ENCODE measurements around the gene TDRD1. TPM values are rescaled to one million over a fixed set of nuclear protein-coding genes. Genes with fewer than 3 reads are reported as not detected.
"Not testable (repeated sequence)": the region's sequence is repeated elsewhere in the genome, so short reads cannot be mapped to it uniquely, and the experiment has no call there.

TDRD1 gene
- total and polyA plus RNA-seq, 2 donors (not counting 3 experiments of a cell fraction or from before 2014, with no cell fraction given): not detected

GRCh38 chr10:114140036-114140435, 39.1 kb upstream of the TDRD1 start:
- intact Hi-C loops (cut with micrococcal nuclease): loop anchor here (2.0 kb wide), 1 partner anchor 15 kb away; no protein-coding TSS in a partner anchor
- CTCF ChIA-PET: interaction anchor here (0.9 kb wide), 1 partner anchor 8 kb away, joined by 3 read pairs; no protein-coding TSS in a partner anchor

GRCh38 chr10:114140827-114141226, 38.3 kb upstream of the TDRD1 start:
- H2AFZ ChIP-seq (ENCODE audit: low read depth, low read length); H3K27me3 ChIP-seq (ENCODE audit: control insufficient read depth in 2 of 2, insufficient read depth in 2 of 2, low read length in 2 of 2); H3K9me1 ChIP-seq (replicated peaks; ENCODE audit: control insufficient read depth, extremely low read depth, insufficient read depth, low read length); BruUV-seq (replicated peaks); DNase-seq (ENCODE audit: low read depth, low spot score); dilution Hi-C loops (cut with MboI; ENCODE audit: extremely low pct_ligation_motif_present, low sequenced_read_pairs); H3K9ac ChIP-seq (replicated peaks; ENCODE audit: extremely low read depth, insufficient read depth, low read length); H3K4me1 ChIP-seq (ENCODE audit: control insufficient read depth, extremely low read depth, insufficient read depth, low read length); H3K4me3 ChIP-seq (replicated peaks in 1 of 3; ENCODE audit: insufficient read depth in 1 of 3, low read depth in 1 of 3, low read length in 3 of 3); H3K9me3 ChIP-seq (replicated peaks; ENCODE audit: control insufficient read depth, insufficient read depth, low read length); H3K79me2 ChIP-seq (ENCODE audit: control insufficient read depth, insufficient read depth, low read length); H3K4me2 ChIP-seq (ENCODE audit: insufficient read depth, low read length); H4K20me1 ChIP-seq (replicated peaks; ENCODE audit: control insufficient read depth, extremely low read depth, insufficient read depth, low read length); H3K27ac ChIP-seq (ENCODE audit: insufficient read depth, low read depth, low read length); H3K36me3 ChIP-seq (ENCODE audit: control insufficient read depth in 2 of 2, extremely low read depth in 1 of 2, insufficient read depth in 2 of 2, low read length in 2 of 2); FAIRE-seq; POLR2A ChIA-PET: not testable (repeated sequence)
- CTCF ChIA-PET: interaction anchor here (0.9 kb wide), 1 partner anchor 9 kb away, joined by 3 read pairs; no protein-coding TSS in a partner anchor
- intact Hi-C loops (cut with micrococcal nuclease): loop anchor here (2.0 kb wide), 1 partner anchor 14 kb away; no protein-coding TSS in a partner anchor

More at GRCh38 chr10:114140036-114140435, 39.1 kb upstream of the TDRD1 start:
- DNase-seq (ENCODE audit: low read depth, low spot score) (no peak), FAIRE-seq (no peak)
- no peak overlapping the region for H3K9ac ChIP-seq (replicated peaks; ENCODE audit: extremely low read depth, insufficient read depth, low read length)
- H2AFZ ChIP-seq (ENCODE audit: low read depth, low read length): no peak overlapping the region
- no peak overlapping the region for H3K4me2 ChIP-seq (ENCODE audit: insufficient read depth, low read length)
- POLR2A ChIA-PET: no interaction called here
- H3K4me1 ChIP-seq (ENCODE audit: control insufficient read depth, extremely low read depth, insufficient read depth, low read length): peaks cover 6% of the 10 kb centered on the region
- dilution Hi-C loops (cut with MboI; ENCODE audit: extremely low pct_ligation_motif_present, low sequenced_read_pairs): no loop called here
- H3K9me1 ChIP-seq (replicated peaks; ENCODE audit: control insufficient read depth, extremely low read depth, insufficient read depth, low read length): no peaks in the 10 kb centered on the region
- no peaks in the 10 kb centered on the region for H3K79me2 ChIP-seq (ENCODE audit: control insufficient read depth, insufficient read depth, low read length)
- H3K36me3 ChIP-seq (ENCODE audit: control insufficient read depth in 2 of 2, extremely low read depth in 1 of 2, insufficient read depth in 2 of 2, low read length in 2 of 2): peaks cover 1 to 5% of the 10 kb centered on the region in 2 experiments
- BruUV-seq (replicated peaks): no TSS peak
- no peak overlapping the region for H3K4me3 ChIP-seq (replicated peaks in 1 of 3; ENCODE audit: insufficient read depth in 1 of 3, low read depth in 1 of 3, low read length in 3 of 3)
- no peak for TF ChIP-seq CTCF (IDR thresholded peaks at IDR 0.05; ENCODE audit: extremely low read depth in 1 of 2, insufficient read depth in 1 of 2, low read depth in 1 of 2, low read length in 2 of 2)
- no peak for TF ChIP-seq MYC (IDR thresholded peaks at IDR 0.05; ENCODE audit: low read depth, low read length)
- no peak for TF ChIP-seq POLR2A (IDR thresholded peaks at IDR 0.05; ENCODE audit: low read depth, low read length)
- no peak for TF ChIP-seq POLR2AphosphoS5 (IDR thresholded peaks at IDR 0.05; ENCODE audit: insufficient read depth, low read depth, low read length)
- TF ChIP-seq GATA2 (IDR thresholded peaks at IDR 0.05; ENCODE audit: insufficient read depth, insufficient read length, low read depth, low read length): no peak
- TF ChIP-seq FOS (IDR thresholded peaks at IDR 0.05; ENCODE audit: borderline replicate concordance, insufficient read depth, low read length): no peak
- TF ChIP-seq JUN (IDR thresholded peaks at IDR 0.05; ENCODE audit: borderline replicate concordance, insufficient read depth, insufficient read length, low read depth): no peak
- no peak for TF ChIP-seq EZH2 (IDR thresholded peaks at IDR 0.05; ENCODE audit: borderline replicate concordance, low read depth, low read length, severe bottlenecking)
- TF ChIP-seq MAX (IDR thresholded peaks at IDR 0.05; ENCODE audit: insufficient read depth, insufficient read length): no peak
- no peaks in the 10 kb centered on the region for H3K27me3 ChIP-seq (ENCODE audit: control insufficient read depth in 2 of 2, insufficient read depth in 2 of 2, low read length in 2 of 2)
- H4K20me1 ChIP-seq (replicated peaks; ENCODE audit: control insufficient read depth, extremely low read depth, insufficient read depth, low read length): no peaks in the 10 kb centered on the region
- no peak overlapping the region for H3K27ac ChIP-seq (ENCODE audit: insufficient read depth, low read depth, low read length)
- no peaks in the 10 kb centered on the region for H3K9me3 ChIP-seq (replicated peaks; ENCODE audit: control insufficient read depth, insufficient read depth, low read length)
